Measurements from ENCODE around the gene MGAT5.

DNA sequence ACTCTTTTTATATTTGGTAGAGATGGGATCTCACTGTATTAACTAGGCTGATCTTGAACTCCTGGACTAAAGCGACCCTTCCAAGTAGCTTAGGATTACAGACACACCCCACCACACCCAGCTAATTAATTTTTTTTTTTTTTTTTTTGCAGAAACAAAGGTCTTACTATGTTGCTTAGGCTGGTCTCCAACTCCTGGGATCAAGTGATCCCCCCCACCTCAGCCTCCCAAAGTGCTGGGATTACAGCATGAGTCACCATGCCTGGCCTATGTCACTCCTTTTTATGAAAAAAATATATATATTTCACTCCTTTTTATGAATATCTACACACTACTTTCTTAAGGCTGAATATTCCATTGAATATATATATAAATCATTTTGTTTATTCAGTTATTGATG lies 162.8 kb downstream of the MGAT5 start:
- TF ChIP-seq, protein P1, sequence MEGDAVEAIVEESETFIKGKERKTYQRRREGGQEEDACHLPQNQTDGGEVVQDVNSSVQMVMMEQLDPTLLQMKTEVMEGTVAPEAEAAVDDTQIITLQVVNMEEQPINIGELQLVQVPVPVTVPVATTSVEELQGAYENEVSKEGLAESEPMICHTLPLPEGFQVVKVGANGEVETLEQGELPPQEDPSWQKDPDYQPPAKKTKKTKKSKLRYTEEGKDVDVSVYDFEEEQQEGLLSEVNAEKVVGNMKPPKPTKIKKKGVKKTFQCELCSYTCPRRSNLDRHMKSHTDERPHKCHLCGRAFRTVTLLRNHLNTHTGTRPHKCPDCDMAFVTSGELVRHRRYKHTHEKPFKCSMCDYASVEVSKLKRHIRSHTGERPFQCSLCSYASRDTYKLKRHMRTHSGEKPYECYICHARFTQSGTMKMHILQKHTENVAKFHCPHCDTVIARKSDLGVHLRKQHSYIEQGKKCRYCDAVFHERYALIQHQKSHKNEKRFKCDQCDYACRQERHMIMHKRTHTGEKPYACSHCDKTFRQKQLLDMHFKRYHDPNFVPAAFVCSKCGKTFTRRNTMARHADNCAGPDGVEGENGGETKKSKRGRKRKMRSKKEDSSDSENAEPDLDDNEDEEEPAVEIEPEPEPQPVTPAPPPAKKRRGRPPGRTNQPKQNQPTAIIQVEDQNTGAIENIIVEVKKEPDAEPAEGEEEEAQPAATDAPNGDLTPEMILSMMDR (IDR thresholded peaks at IDR 0.05; ENCODE audit: low read length), result no peak
- TF ChIP-seq EZH2 (IDR thresholded peaks at IDR 0.05; ENCODE audit: borderline replicate concordance, low read length), result no peak
